HepG2 (cell line): Measurements from ENCODE around the gene NFIL3. TPM values are rescaled to one million over a fixed set of nuclear protein-coding genes. Genes with fewer than 3 reads are reported as not detected.

Experiments
- ATAC-seq: fragments of 200-7000 bp; cut with Tn5 transposase; 3 replicates; pipeline ENCODE4 v1.9.1; 2020; ENCODE audit warnings: mild to moderate bottlenecking, moderate library complexity
- BruUV-seq: library from RNA; stranded (reverse); fragments of 400-500 nt; replicated peaks from 2 replicates; lab custom pipeline; 2021; lab: Mats Ljungman, UMichigan
- CTCF ChIA-PET: fragments of 300-600 bp; formaldehyde crosslinking; extraction: SDS; loops from one replicate; lab custom pipeline; 2021; ENCODE audit warnings: low total read pairs, inconsistent platforms, low intra/inter-chr PET ratio; lab: Yijun Ruan, JAX
- POLR2A ChIA-PET: fragments of 350-600 bp; sonication (Branson Sonifier 250); formaldehyde crosslinking; loops from one replicate; lab custom pipeline; 2020; ENCODE audit warnings: antibody characterized with exemption, inconsistent platforms; lab: Yijun Ruan, JAX
- DNase-seq: peaks from one replicate; pipeline ENCODE4 v3.0.0-alpha.2; 2015; ENCODE audit warnings: low spot score
- FAIRE-seq: peaks from 3 replicates; lab custom pipeline; 2011; peaks lifted over from hg19 to GRCh38; lab: Jason Lieb, UNC
- H2AFZ ChIP-seq: one replicate; pipeline ENCODE4 v1.6.1; 2011; ENCODE audit warnings: low read length, inconsistent platforms
- H3K27ac ChIP-seq: fragments of 300-600 bp; 3 replicates; pipeline ENCODE4 v1.8.0; 2011; ENCODE audit warnings: mixed run types, mild to moderate bottlenecking, mixed read lengths, low read length, inconsistent platforms; ENCODE audit not compliant: insufficient read depth; ENCODE audit errors: extremely low read length
- H3K27me3 ChIP-seq, 2 experiments: fragments of 200-600 bp in 1 of 2; 2 replicates in 1 of 2; 3 replicates in 1 of 2; pipeline versions ENCODE4 v1.6.0 to v1.8.0; 2011; ENCODE audit warnings: low read length in 2 of 2, mild to moderate bottlenecking in 2 of 2, moderate library complexity in 2 of 2, inconsistent platforms in 1 of 2; ENCODE audit not compliant: insufficient read depth in 2 of 2, control insufficient read depth in 1 of 2
- H3K36me3 ChIP-seq, 2 experiments: fragments of 200-600 bp in 1 of 2; replicated peaks in 1 of 2; 2 replicates in 1 of 2; 3 replicates in 1 of 2; pipeline versions ENCODE4 v1.5.1 to v1.8.0; 2011; ENCODE audit warnings: low read length in 2 of 2, inconsistent platforms in 1 of 2; ENCODE audit not compliant: insufficient read depth in 2 of 2, control insufficient read depth in 1 of 2
- H3K4me1 ChIP-seq: 2 replicates; pipeline ENCODE4 v1.5.1; 2012; ENCODE audit warnings: low read length, inconsistent platforms; ENCODE audit not compliant: insufficient read depth
- H3K4me2 ChIP-seq: 2 replicates; pipeline ENCODE4 v1.6.0; 2011; ENCODE audit warnings: low read depth, low read length, inconsistent platforms
- H3K4me3 ChIP-seq, 3 experiments: fragments of 200-600 bp in 1 of 3; sonication (generic), shearing (Covaris generic) in 1 of 3; replicated peaks in 1 of 3; 2 replicates each; pipeline ENCODE4 v1.5.1; 2011 to 2016; ENCODE audit warnings: low read length in 3 of 3, inconsistent platforms in 2 of 3, low read depth in 2 of 3, mild to moderate bottlenecking in 2 of 3, control low read depth in 1 of 3, mixed read lengths in 1 of 3; ENCODE audit not compliant: insufficient read depth in 1 of 3
- H3K79me2 ChIP-seq: one replicate; pipeline ENCODE4 v1.6.1; 2011; ENCODE audit warnings: low read length, inconsistent platforms; ENCODE audit not compliant: insufficient read depth
- H3K9ac ChIP-seq: 2 replicates; pipeline ENCODE4 v1.6.0; 2011; ENCODE audit warnings: mild to moderate bottlenecking, low read depth, low read length, inconsistent platforms; ENCODE audit not compliant: insufficient read depth
- H3K9me3 ChIP-seq: 2 replicates; pipeline ENCODE4 v1.5.1; 2012; ENCODE audit warnings: mild to moderate bottlenecking, low read length
- H4K20me1 ChIP-seq: 2 replicates; pipeline ENCODE4 v1.6.0; 2011; ENCODE audit warnings: inconsistent platforms, mild to moderate bottlenecking, low read length, moderate library complexity; ENCODE audit not compliant: insufficient read depth
- DRAP1 ChIP-seq: IDR thresholded peaks from 2 replicates; pipeline ENCODE4 v1.6.1; 2016; ENCODE audit warnings: missing genetic modification reagents, missing compliant biosample characterization
- FOXP1 ChIP-seq, 2 experiments: fragments of 450-650 bp in 1 of 2; IDR thresholded peaks; 2 replicates each; pipeline ENCODE4 v1.6.1; 2017 to 2018; ENCODE audit warnings: antibody characterized with exemption in 1 of 2
- GABPA ChIP-seq, 2 experiments: IDR thresholded peaks; 2 replicates each; pipeline ENCODE4 v1.6.1; 2011 to 2016; ENCODE audit warnings: low read depth in 2 of 2, low read length in 1 of 2, missing biosample characterization in 1 of 2, missing genetic modification characterization in 1 of 2
- IKZF1 ChIP-seq: fragments of 450-650 bp; IDR thresholded peaks from 2 replicates; pipeline ENCODE4 v1.7.1; 2016
- MXD3 ChIP-seq: IDR thresholded peaks from 2 replicates; pipeline ENCODE4 v1.6.1; 2016; ENCODE audit warnings: mild to moderate bottlenecking, missing biosample characterization, missing genetic modification reagents
- NONO ChIP-seq, 2 experiments: fragments of 450-650 bp in 1 of 2; sonication (generic) in 1 of 2; formaldehyde crosslinking in 1 of 2; IDR thresholded peaks in 1 of 2; conservative IDR thresholded peaks in 1 of 2; 2 replicates each; pipeline versions ENCODE4 v1.6.1 to v1.8.0; 2017 to 2022; ENCODE audit warnings: mild to moderate bottlenecking in 1 of 2, missing genetic modification reagents in 1 of 2, moderate library complexity in 1 of 2
- NPAS2 ChIP-seq: sonication (generic); formaldehyde crosslinking; IDR thresholded peaks from 2 replicates; pipeline ENCODE4 v1.8.0; 2022; ENCODE audit warnings: mild to moderate bottlenecking, missing genetic modification reagents, borderline replicate concordance
- RORA ChIP-seq: sonication (generic); formaldehyde crosslinking; IDR thresholded peaks from 2 replicates; pipeline ENCODE4 v1.5.0; 2020; ENCODE audit warnings: mild to moderate bottlenecking, missing genetic modification reagents, moderate library complexity
- SCMH1 ChIP-seq: sonication (generic); formaldehyde crosslinking; IDR thresholded peaks from 2 replicates; pipeline ENCODE4 v1.9.0; 2021; ENCODE audit warnings: missing genetic modification reagents, mild to moderate bottlenecking, borderline replicate concordance
- TMF1 ChIP-seq: sonication (generic); formaldehyde crosslinking; IDR thresholded peaks from 2 replicates; pipeline ENCODE4 v1.8.1; 2022; ENCODE audit warnings: low read depth, missing genetic modification reagents
- ZBTB38 ChIP-seq: sonication (generic); formaldehyde crosslinking; IDR thresholded peaks from 2 replicates; pipeline ENCODE4 v1.5.1; 2020; ENCODE audit warnings: mild to moderate bottlenecking, missing genetic modification reagents
- ZBTB7B ChIP-seq: sonication (generic); formaldehyde crosslinking; IDR thresholded peaks from 2 replicates; pipeline ENCODE4 v1.4.0; 2020; ENCODE audit warnings: missing genetic modification reagents
- ZNF142 ChIP-seq: sonication (generic); formaldehyde crosslinking; IDR thresholded peaks from 2 replicates; pipeline ENCODE4 v1.4.0; 2020; ENCODE audit warnings: missing genetic modification reagents
- ZNF160 ChIP-seq: sonication (generic); formaldehyde crosslinking; IDR thresholded peaks from 2 replicates; pipeline ENCODE4 v1.8.0; 2022; ENCODE audit warnings: mild to moderate bottlenecking, inconsistent platforms, missing genetic modification reagents
- ZNF276 ChIP-seq: sonication (generic); formaldehyde crosslinking; IDR thresholded peaks from 2 replicates; pipeline ENCODE4 v1.4.0; 2020; ENCODE audit warnings: mild to moderate bottlenecking, low read depth, missing genetic modification reagents
- ZNF501 ChIP-seq: sonication (generic); formaldehyde crosslinking; IDR thresholded peaks from 2 replicates; pipeline ENCODE4 v1.5.1; 2020; ENCODE audit warnings: mild to moderate bottlenecking, moderate library complexity, missing genetic modification reagents
- ZNF619 ChIP-seq: sonication (generic); formaldehyde crosslinking; IDR thresholded peaks from 2 replicates; pipeline ENCODE4 v1.4.0; 2020; ENCODE audit warnings: mild to moderate bottlenecking, missing genetic modification reagents
- ZNF816 ChIP-seq: sonication (generic); formaldehyde crosslinking; IDR thresholded peaks from 2 replicates; pipeline ENCODE4 v1.8.0; 2022; ENCODE audit warnings: missing genetic modification reagents, mild to moderate bottlenecking, borderline replicate concordance
- WGBS: methylation state at CpG from one replicate; pipeline ENCODE4 v1.1.6; 2017; ENCODE audit warnings: low lambda C conversion rate; 5-methylcytosine and 5-hydroxymethylcytosine counted together
- in situ Hi-C: cut with HindIII; loops from 2 replicates; pipeline ENCODE4 v1.10.0; 2017; ENCODE audit warnings: low pct_unique_long_range_greater_than_20kb; ENCODE audit not compliant: extremely low pct_ligation_motif_present
- intact Hi-C: fragments of 100-400 bp; cut with micrococcal nuclease; formaldehyde crosslinking; loops from one replicate; pipeline ENCODE4 v1.10.0; 2022; ENCODE audit not compliant: unreplicated experiment
- polyA plus RNA-seq, 8 experiments: library from polyadenylated mRNA; depleted of rRNA in 3 of 8; stranded (reverse) in 7 of 8; unstranded in 1 of 8; fragments of >200 nt; fragmentation: Illumina TruSeq in 4 of 8; extraction: Trizol in 4 of 8; gene quantifications; 2 replicates each; pipeline versions ENCODE4 v1.2.1 to v1.2.3, GENCODE V29; 2011 to 2016; ENCODE audit warnings: low read depth in 4 of 8, missing spikeins in 1 of 8, mixed read lengths in 1 of 8; ENCODE audit not compliant: insufficient read depth in 1 of 8
- total RNA-seq, 5 experiments: library from RNA; depleted of rRNA; stranded (reverse); fragments of >200 nt; fragmentation: Illumina TruSeq; extraction: Trizol; gene quantifications; 2 replicates each; pipeline ENCODE4 v1.2.3, GENCODE V29; 2016; ENCODE audit warnings: low read depth in 1 of 5

The NFIL3 gene
- total and polyA plus RNA-seq, 2 of the 13 experiments (the other 11 are each of a cell fraction or from before 2014, with no cell fraction given) = 46.6 to 54.2 TPM

DNA sequence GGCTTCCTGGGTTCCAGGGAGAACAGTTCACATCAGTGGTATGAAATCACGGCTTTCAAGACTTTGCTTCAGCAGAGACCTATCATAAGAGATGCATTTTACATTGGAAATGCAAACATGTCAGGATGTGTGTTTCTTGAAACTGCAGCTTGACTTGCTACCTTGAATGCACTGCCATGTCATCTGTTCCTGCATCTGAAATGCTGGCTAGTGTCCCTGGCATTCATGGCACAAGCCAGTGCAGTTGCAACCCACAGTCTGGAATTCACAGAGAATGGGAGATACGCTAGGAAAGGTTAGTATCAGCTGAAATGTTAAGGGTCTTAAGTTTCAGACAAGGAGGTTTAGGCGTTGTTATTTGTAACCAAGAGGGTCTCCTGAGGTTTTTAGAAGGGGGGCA is 24.7 kb downstream of the NFIL3 start:
- no peak overlapping the region for H3K4me3 ChIP-seq
- H3K27me3 ChIP-seq = no peaks in the 10 kb centered on the region
- in situ Hi-C loops = no loop called here
- 91% methylated on average over 3 of the region's 3 CpGs for WGBS
- CTCF ChIA-PET = no interaction called here
- POLR2A ChIA-PET = no interaction called here
- no peak overlapping the region for H3K27ac ChIP-seq
- peaks cover 19% of the 10 kb centered on the region for H3K4me1 ChIP-seq
- DNase-seq (no peak), FAIRE-seq (no peak), ATAC-seq (no peak)
- no peak overlapping the region for H2AFZ ChIP-seq
- no peak overlapping the region for H3K9ac ChIP-seq
- H4K20me1 ChIP-seq = no peaks in the 10 kb centered on the region
- intact Hi-C loops = no loop called here
- BruUV-seq = no TSS peak
- no peaks in the 10 kb centered on the region for H3K36me3 ChIP-seq
- no peaks in the 10 kb centered on the region for H3K9me3 ChIP-seq
- H3K4me2 ChIP-seq = no peak overlapping the region
- no peaks in the 10 kb centered on the region for H3K79me2 ChIP-seq
- TF ChIP-seq RORA (no peak), TMF1 (CRISPR knock-in tag) (no peak), MXD3 (no peak), ZNF816 (CRISPR knock-in tag) (no peak), FOXP1 (IDR thresholded peaks at IDR 0.05) (no peak), FOXP1 (CRISPR knock-in tag; IDR thresholded peaks at IDR 0.05) (no peak), ZBTB38 (CRISPR knock-in tag) (no peak), ZBTB7B (CRISPR knock-in tag) (no peak), NPAS2 (CRISPR knock-in tag) (no peak), ZNF501 (CRISPR knock-in tag) (no peak), ZNF619 (CRISPR knock-in tag) (no peak), ZNF160 (no peak), IKZF1 (no peak), DRAP1 (CRISPR knock-in tag) (no peak), NONO (IDR thresholded peaks at IDR 0.05) (no peak), NONO (CRISPR knock-in tag; conservative IDR thresholded peaks at IDR 0.05) (no peak), SCMH1 (CRISPR knock-in tag) (no peak), ZNF276 (CRISPR knock-in tag) (no peak), GABPA (IDR thresholded peaks at IDR 0.05; ENCODE audit: low read depth, low read length) (no peak), GABPA (CRISPR knock-in tag; IDR thresholded peaks at IDR 0.05; ENCODE audit: low read depth) (no peak), ZNF142 (CRISPR knock-in tag) (no peak)
